ENCODE measurements around the gene KHSRP. TPM values are rescaled to one million over a fixed set of nuclear protein-coding genes. Genes with fewer than 3 reads are reported as not detected.

KHSRP gene
- total RNA-seq, 1 experiment from 2014 or later = 288 TPM

DNA sequence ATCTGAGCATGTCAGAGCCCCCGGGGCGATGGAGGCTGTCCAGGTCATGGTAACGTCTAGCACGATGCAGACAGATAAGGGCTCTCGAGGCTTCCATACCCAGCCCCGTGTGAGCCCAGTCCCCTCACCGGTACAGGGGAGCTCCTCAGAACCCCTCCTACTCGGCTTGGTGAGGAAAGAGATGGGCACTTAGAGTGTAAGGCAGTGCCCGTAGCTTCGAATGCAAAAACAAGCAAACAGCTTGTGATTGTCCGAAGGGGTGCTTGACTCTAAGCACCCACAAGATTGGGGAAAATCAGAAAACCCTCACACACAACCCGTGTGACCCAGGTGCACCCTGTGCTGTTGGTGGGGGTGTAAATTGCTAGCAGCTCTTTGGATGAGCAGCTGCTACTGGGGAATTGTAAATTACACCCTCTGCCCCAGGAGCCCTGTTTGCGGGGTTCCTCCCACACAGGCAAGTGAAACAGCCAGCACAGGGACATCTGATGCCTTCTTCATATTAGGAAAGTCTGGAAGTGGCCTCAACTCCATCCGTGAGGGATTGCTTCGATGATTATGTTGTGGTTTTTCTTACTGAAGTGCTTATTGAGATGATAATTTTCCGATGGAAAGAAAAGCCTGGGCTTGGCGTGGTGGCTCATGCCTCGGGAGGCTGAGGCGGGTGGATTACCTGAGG is 48.0 kb downstream of the KHSRP start:
- intact Hi-C loops (cut with micrococcal nuclease; ENCODE audit: unreplicated experiment) = no loop called here
- H3K27ac ChIP-seq = no peak overlapping the region
- H3K4me1 ChIP-seq (replicated peaks; ENCODE audit: insufficient read depth) = no peaks in the 10 kb centered on the region
- H3K27me3 ChIP-seq (ENCODE audit: insufficient read depth, low read depth) = no peaks in the 10 kb centered on the region
- ChIA-PET POLR2A (ENCODE audit: unreplicated experiment) (no interaction called here), CTCF (no interaction called here)
- H3K79me2 ChIP-seq (ENCODE audit: low read depth) = no peaks in the 10 kb centered on the region
- no peak for DNase-seq
- BruUV-seq (replicated peaks) = no TSS peak
- H3K4me3 ChIP-seq = no peak overlapping the region
- no peaks in the 10 kb centered on the region for H3K9me3 ChIP-seq (ENCODE audit: insufficient read depth, low read depth)
- H4K20me1 ChIP-seq (ENCODE audit: insufficient read depth) = no peaks in the 10 kb centered on the region
- H3F3A ChIP-seq (ENCODE audit: insufficient read depth, low read depth) = 0 out of 2 replicates have a peak, but pooled peaks cover 3% of the 10 kb centered on the region
- TF ChIP-seq EZH2 (IDR thresholded peaks at IDR 0.05; ENCODE audit: low read depth) = no peak
- TF ChIP-seq, protein P1, sequence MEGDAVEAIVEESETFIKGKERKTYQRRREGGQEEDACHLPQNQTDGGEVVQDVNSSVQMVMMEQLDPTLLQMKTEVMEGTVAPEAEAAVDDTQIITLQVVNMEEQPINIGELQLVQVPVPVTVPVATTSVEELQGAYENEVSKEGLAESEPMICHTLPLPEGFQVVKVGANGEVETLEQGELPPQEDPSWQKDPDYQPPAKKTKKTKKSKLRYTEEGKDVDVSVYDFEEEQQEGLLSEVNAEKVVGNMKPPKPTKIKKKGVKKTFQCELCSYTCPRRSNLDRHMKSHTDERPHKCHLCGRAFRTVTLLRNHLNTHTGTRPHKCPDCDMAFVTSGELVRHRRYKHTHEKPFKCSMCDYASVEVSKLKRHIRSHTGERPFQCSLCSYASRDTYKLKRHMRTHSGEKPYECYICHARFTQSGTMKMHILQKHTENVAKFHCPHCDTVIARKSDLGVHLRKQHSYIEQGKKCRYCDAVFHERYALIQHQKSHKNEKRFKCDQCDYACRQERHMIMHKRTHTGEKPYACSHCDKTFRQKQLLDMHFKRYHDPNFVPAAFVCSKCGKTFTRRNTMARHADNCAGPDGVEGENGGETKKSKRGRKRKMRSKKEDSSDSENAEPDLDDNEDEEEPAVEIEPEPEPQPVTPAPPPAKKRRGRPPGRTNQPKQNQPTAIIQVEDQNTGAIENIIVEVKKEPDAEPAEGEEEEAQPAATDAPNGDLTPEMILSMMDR (conservative IDR thresholded peaks at IDR 0.05) = no peak
- no peak overlapping the region for H3K4me2 ChIP-seq
- H3K9me2 ChIP-seq (ENCODE audit: insufficient read depth) = no peaks in the 10 kb centered on the region
- no peak overlapping the region for H2AFZ ChIP-seq
- H3K36me3 ChIP-seq (ENCODE audit: low read depth) = no peaks in the 10 kb centered on the region

GRCh38 chr19:6375411-6376010 is 49.1 kb downstream of the KHSRP start, which contains the start of gene PSPN:
TSS of gene PSPN (minus strand) at chr19:6375933. CDS start at chr19:6375849, 84 bp downstream.
- no peak within 1 kb of the TSS for H3K4me2 ChIP-seq
- intact Hi-C loops (cut with micrococcal nuclease; ENCODE audit: unreplicated experiment) = no loop called here
- ChIA-PET POLR2A (ENCODE audit: unreplicated experiment) (no interaction called here), CTCF (no interaction called here)
- DNase-seq = no peak
- no peak for TF ChIP-seq EZH2 (IDR thresholded peaks at IDR 0.05; ENCODE audit: low read depth)
- TF ChIP-seq, protein P1 (conservative IDR thresholded peaks at IDR 0.05) = no peak
- H3K4me1 ChIP-seq (replicated peaks; ENCODE audit: insufficient read depth) = no peaks in the 10 kb centered on the region
- H4K20me1 ChIP-seq (ENCODE audit: insufficient read depth) = no peaks in the 10 kb centered on the region
- no peaks in the 10 kb centered on the region for H3K27me3 ChIP-seq (ENCODE audit: insufficient read depth, low read depth)
- H3K27ac ChIP-seq = no peak within 1 kb of the TSS
- no peaks in the 10 kb centered on the region for H3K79me2 ChIP-seq (ENCODE audit: low read depth)
- H3K9me3 ChIP-seq (ENCODE audit: insufficient read depth, low read depth) = no peaks in the 10 kb centered on the region
- H3F3A ChIP-seq (ENCODE audit: insufficient read depth, low read depth) = 0 out of 2 replicates have a peak, but pooled peaks cover 3% of the 10 kb centered on the region
- BruUV-seq (replicated peaks) = no TSS peak
- no peak within 1 kb of the TSS for H3K4me3 ChIP-seq
- no peak within 1 kb of the TSS for H2AFZ ChIP-seq
- H3K36me3 ChIP-seq (ENCODE audit: low read depth) = no peaks in the 10 kb centered on the region
- no peaks in the 10 kb centered on the region for H3K9me2 ChIP-seq (ENCODE audit: insufficient read depth)

GRCh38 chr19:6374711-6375410 is 49.8 kb downstream of the KHSRP start:
- ChIA-PET CTCF (no interaction called here), POLR2A (ENCODE audit: unreplicated experiment) (no interaction called here)
- Histone ChIP-seq H3K27me3 (ENCODE audit: insufficient read depth, low read depth) (no peaks in the 10 kb centered on the region), H3K9me2 (ENCODE audit: insufficient read depth) (no peaks in the 10 kb centered on the region), H3K4me1 (replicated peaks; ENCODE audit: insufficient read depth) (no peaks in the 10 kb centered on the region), H3K79me2 (ENCODE audit: low read depth) (no peaks in the 10 kb centered on the region), H3K4me2 (no peak overlapping the region), H3K9me3 (ENCODE audit: insufficient read depth, low read depth) (no peaks in the 10 kb centered on the region), H3K27ac (no peak overlapping the region), H3K4me3 (no peak overlapping the region), H2AFZ (no peak overlapping the region), H4K20me1 (ENCODE audit: insufficient read depth) (no peaks in the 10 kb centered on the region), H3F3A (ENCODE audit: insufficient read depth, low read depth) (0 out of 2 replicates have a peak, but pooled peaks cover 3% of the 10 kb centered on the region), H3K36me3 (ENCODE audit: low read depth) (no peaks in the 10 kb centered on the region)
- intact Hi-C loops (cut with micrococcal nuclease; ENCODE audit: unreplicated experiment) = no loop called here
- no TSS peak for BruUV-seq (replicated peaks)
- no peak for DNase-seq
- TF ChIP-seq EZH2 (IDR thresholded peaks at IDR 0.05; ENCODE audit: low read depth) = no peak
- TF ChIP-seq, protein P1 (conservative IDR thresholded peaks at IDR 0.05) = no peak
